ENCODE measurements around the gene RBM33. TPM values are rescaled to one million over a fixed set of nuclear protein-coding genes. Genes with fewer than 3 reads are reported as not detected.

Gene RBM33
- total and polyA plus RNA-seq, 2 of the 13 experiments (the other 11 are each of a cell fraction or from before 2014, with no cell fraction given): 12.4 to 28.9 TPM

DNA sequence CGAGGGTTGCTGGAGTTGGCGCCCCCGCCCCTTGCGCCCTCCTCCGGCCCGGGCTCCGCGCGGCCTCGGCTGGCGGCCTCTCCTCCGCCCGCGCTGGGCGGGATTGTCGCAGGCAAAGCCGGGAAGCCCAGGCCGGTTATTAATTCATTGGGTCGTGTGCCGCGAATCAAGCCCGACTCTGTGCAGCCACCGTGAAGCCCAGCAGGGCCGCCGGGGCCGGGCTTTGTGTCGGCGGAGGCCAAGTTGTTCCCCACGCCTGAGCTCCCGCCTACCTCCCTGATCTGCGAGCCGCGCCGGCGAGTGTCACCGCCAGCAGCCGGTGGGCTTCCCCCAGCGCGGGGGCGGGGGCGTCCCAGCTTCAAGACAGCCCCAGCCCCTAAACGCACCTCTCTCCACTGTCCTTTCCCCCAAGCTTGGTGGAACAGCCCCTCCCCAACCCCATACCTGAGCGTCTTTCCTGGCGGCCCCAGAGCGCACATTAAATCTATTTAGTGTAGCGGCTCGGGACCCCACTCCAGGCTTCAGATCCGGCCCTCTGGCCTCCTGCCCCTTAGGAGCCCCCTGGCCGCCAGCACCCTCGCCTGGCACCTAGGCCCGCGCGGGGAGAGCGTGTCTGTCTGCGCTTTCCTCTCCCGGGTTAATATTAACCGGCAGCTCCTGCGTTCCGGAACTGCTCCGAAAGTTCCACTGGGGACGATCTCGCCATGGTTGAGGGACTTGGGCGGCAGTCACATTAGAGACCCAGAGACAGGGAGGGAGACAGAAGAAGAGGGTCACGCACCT lies 164.3 kb downstream of the RBM33 start (continued):
- TF ChIP-seq, protein P1, sequence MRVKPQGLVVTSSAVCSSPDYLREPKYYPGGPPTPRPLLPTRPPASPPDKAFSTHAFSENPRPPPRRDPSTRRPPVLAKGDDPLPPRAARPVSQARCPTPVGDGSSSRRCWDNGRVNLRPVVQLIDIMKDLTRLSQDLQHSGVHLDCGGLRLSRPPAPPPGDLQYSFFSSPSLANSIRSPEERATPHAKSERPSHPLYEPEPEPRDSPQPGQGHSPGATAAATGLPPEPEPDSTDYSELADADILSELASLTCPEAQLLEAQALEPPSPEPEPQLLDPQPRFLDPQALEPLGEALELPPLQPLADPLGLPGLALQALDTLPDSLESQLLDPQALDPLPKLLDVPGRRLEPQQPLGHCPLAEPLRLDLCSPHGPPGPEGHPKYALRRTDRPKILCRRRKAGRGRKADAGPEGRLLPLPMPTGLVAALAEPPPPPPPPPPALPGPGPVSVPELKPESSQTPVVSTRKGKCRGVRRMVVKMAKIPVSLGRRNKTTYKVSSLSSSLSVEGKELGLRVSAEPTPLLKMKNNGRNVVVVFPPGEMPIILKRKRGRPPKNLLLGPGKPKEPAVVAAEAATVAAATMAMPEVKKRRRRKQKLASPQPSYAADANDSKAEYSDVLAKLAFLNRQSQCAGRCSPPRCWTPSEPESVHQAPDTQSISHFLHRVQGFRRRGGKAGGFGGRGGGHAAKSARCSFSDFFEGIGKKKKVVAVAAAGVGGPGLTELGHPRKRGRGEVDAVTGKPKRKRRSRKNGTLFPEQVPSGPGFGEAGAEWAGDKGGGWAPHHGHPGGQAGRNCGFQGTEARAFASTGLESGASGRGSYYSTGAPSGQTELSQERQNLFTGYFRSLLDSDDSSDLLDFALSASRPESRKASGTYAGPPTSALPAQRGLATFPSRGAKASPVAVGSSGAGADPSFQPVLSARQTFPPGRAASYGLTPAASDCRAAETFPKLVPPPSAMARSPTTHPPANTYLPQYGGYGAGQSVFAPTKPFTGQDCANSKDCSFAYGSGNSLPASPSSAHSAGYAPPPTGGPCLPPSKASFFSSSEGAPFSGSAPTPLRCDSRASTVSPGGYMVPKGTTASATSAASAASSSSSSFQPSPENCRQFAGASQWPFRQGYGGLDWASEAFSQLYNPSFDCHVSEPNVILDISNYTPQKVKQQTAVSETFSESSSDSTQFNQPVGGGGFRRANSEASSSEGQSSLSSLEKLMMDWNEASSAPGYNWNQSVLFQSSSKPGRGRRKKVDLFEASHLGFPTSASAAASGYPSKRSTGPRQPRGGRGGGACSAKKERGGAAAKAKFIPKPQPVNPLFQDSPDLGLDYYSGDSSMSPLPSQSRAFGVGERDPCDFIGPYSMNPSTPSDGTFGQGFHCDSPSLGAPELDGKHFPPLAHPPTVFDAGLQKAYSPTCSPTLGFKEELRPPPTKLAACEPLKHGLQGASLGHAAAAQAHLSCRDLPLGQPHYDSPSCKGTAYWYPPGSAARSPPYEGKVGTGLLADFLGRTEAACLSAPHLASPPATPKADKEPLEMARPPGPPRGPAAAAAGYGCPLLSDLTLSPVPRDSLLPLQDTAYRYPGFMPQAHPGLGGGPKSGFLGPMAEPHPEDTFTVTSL (CRISPR knock-in tag; IDR thresholded peaks at IDR 0.05; ENCODE audit: borderline replicate concordance): no peak
- TF ChIP-seq ZFP36L1 (CRISPR knock-in tag; IDR thresholded peaks at IDR 0.05) (no peak; the same call in 1 of the 2 replicates), ZNF484 (CRISPR knock-in tag; IDR thresholded peaks at IDR 0.05; ENCODE audit: borderline replicate concordance, low read depth) (no peak), ZZZ3 (CRISPR knock-in tag; IDR thresholded peaks at IDR 0.05; ENCODE audit: borderline replicate concordance) (no peak), RAD51 (IDR thresholded peaks at IDR 0.05; ENCODE audit: borderline replicate concordance) (no peak), ZNF10 (CRISPR knock-in tag; IDR thresholded peaks at IDR 0.05; ENCODE audit: borderline replicate concordance, low read depth) (no peak), SMC3 (IDR thresholded peaks at IDR 0.05; ENCODE audit: low read length) (no peak), ZNF878 (CRISPR knock-in tag; IDR thresholded peaks at IDR 0.05) (no peak), ATF1 (CRISPR knock-in tag; IDR thresholded peaks at IDR 0.05) (no peak), KDM2A (CRISPR knock-in tag; IDR thresholded peaks at IDR 0.05; ENCODE audit: borderline replicate concordance, low read depth) (peak; percentile 85), TCF7L2 (IDR thresholded peaks at IDR 0.05; ENCODE audit: low read depth, low read length) (no peak), ZNF382 (CRISPR knock-in tag; IDR thresholded peaks at IDR 0.05; ENCODE audit: borderline replicate concordance) (no peak), MXI1 (IDR thresholded peaks at IDR 0.05; ENCODE audit: borderline replicate concordance, low read depth, low read length) (peak; percentile 13; the same call in 1 of the 3 replicates)
- TF ChIP-seq, protein P2, sequence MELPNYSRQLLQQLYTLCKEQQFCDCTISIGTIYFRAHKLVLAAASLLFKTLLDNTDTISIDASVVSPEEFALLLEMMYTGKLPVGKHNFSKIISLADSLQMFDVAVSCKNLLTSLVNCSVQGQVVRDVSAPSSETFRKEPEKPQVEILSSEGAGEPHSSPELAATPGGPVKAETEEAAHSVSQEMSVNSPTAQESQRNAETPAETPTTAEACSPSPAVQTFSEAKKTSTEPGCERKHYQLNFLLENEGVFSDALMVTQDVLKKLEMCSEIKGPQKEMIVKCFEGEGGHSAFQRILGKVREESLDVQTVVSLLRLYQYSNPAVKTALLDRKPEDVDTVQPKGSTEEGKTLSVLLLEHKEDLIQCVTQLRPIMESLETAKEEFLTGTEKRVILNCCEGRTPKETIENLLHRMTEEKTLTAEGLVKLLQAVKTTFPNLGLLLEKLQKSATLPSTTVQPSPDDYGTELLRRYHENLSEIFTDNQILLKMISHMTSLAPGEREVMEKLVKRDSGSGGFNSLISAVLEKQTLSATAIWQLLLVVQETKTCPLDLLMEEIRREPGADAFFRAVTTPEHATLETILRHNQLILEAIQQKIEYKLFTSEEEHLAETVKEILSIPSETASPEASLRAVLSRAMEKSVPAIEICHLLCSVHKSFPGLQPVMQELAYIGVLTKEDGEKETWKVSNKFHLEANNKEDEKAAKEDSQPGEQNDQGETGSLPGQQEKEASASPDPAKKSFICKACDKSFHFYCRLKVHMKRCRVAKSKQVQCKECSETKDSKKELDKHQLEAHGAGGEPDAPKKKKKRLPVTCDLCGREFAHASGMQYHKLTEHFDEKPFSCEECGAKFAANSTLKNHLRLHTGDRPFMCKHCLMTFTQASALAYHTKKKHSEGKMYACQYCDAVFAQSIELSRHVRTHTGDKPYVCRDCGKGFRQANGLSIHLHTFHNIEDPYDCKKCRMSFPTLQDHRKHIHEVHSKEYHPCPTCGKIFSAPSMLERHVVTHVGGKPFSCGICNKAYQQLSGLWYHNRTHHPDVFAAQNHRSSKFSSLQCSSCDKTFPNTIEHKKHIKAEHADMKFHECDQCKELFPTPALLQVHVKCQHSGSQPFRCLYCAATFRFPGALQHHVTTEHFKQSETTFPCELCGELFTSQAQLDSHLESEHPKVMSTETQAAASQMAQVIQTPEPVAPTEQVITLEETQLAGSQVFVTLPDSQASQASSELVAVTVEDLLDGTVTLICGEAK (IDR thresholded peaks at IDR 0.05): no peak
- TF ChIP-seq, protein P2 (CRISPR knock-in tag; IDR thresholded peaks at IDR 0.05): no peak
